NCI-H1694 (cell line): ENCODE data around the gene TREX2.

Experiments
- DNase-seq: peaks from one replicate; lab custom pipeline; 2025; lab: John Stamatoyannopoulos, UW

Gene TREX2

DNA sequence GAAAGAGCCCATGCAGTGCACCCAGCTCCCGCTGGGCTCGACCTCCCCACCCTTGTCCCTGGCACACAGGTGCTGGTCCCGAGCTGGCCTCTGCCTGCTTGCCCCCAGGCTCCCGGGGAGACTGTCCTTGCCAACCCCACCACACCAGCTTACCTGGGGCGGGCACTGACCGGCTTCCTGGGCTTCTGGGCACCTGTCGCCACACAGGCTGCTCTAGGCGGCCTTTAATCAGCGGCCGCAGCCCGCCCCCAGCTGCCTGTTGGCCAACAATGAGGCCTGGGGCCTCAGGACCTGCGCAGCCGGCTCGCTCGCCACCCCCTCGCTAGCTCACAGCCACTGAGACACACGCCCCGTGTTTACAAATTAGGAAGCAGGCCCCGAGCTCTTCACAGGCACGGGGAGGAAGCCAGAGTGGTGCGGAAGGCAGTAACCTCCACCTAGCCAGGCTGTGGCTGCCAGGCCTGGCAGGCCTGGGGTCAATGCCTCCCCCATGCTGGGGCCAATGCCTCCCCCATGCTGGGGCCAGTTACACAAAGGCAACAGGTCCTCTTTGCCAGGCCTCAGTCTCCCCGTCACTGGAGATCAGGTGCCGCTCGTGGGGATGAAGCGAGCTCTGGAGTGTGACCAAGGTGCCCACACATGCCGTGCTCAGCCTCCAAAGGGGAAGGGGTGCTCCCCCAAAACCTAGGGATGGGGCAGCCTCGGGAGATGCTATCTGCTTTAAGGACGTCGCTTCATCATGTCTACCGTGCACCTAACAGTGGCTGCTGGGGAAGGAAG is at the start of gene TREX2:
Gene TREX2, minus strand, starts transcription at position 201 of the 780 bp plus-strand sequence. CDS start 626 bp downstream, outside the sequence.
- no peak for DNase-seq

- peak; percentile 57 for DNase-seq
These were observed 49.5 kb upstream of the TREX2 start for GRCh38 chrX:153495362-153495751.

- DNase-seq: peak; percentile 57
These were observed 48.9 kb upstream of the TREX2 start, which contains the start of gene BGN for GRCh38 chrX:153494541-153495361. BGN (plus strand) TSS chrX:153494980; CDS start chrX:153504632, 9,652 bp downstream.

DNA sequence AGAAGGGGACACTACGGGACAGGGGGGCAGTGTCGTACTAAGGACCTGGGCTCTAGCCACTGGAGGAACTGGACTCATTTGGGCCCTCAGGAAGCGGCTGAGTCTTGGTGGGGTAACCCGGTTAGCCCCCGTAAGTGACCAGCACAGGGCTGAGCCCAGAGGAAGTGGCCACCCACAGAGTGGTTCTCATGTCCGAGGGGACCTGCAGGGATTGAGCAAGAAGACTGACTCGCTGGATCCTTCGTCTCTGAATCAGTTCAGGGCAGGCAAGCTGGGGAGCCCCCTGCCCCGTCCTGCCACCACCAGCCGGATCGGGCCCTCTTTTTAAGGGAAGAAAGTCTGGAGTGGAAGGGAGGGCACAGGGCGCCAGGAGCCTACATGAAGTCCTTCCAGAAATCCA is 48.2 kb upstream of the TREX2 start:
- DNase-seq: no peak

DNA sequence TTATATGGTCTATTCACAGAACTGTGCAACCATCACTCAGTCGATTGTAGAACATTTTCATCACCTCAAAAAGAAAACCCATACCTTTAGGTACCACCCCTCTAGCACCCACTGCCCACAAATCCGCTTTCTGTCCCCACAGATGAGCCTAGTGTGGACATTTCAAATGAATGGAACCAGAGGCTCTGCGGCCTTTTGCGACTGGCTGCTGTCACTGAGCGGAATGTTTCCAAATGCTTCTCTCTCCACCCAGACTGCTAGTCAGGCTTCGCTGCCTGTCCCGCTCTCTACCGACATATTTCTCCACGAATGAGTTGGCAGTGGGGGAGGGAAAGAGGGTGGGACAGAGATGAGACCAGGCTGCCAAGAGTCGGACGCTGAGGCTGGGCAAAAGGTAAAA is 47.2 kb upstream of the TREX2 start:
- no peak for DNase-seq

GRCh38 chrX:153492543-153492942 is 46.7 kb upstream of the TREX2 start:
- DNase-seq: no peak

- DNase-seq: no peak
These were observed 46.1 kb upstream of the TREX2 start for GRCh38 chrX:153491918-153492317.

DNA sequence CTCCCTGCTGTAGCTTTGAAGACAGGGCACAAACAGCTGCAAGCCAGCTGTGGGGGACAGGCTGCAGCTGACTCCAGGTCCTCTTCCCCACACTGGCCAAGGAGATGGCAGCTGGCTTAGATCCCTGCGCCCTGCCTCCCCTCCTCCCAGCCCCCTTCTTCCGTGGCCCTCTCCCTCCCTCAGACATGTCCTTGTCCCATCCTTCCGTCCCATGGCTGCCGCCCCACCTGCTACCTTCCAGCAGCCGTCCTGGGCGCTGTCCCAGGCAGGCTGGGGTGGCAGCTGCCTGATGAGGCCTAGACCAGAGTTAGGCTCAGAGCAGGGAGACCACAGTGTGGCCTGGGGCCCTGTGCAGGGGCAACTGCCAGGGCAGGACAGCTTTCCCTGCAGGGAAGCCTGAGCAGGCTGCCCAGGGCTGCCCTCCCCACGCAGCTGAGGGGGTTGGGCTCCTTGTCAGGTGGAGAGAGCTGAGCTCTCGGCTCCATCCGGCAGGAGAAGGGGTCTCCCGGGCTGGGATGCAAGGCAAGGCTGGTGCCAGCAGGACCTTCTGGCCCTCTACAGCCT is 45.6 kb upstream of the TREX2 start:
- no peak for DNase-seq

DNA sequence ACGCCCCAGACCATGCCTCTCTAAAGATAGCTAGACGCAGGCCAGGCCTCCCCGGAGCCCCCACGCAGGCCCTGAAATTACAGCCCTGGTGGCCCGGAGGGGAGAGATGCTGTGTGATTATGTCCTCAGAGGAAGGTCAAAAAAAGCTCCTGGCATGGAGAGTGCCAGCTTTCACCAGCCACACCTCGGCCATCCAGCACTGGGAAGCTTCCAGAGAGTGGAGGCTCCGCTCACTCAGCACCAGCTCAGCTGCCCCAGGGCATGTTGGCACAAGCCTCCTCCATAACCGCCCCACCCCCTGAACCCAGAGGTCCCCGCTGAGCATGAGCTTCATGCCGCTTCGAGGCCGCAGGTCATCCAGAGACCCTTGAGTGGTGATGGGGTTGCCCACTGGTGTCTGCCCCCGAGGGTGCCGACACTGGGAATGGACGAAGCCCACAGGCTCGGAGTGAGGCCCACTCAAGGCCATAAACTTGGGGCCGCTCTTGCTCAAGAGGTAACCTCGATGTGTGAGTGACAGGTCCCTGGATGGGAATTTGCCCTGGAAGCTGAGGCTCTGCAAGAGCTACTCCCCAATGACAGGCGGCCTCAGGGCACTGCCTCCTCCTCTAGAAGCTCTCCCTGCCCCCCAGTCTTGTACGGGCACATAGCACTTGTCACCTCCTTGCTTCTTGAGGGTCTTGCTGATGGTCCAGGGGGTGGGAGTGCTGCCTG is 44.5 kb upstream of the TREX2 start:
- no peak for DNase-seq

DNA sequence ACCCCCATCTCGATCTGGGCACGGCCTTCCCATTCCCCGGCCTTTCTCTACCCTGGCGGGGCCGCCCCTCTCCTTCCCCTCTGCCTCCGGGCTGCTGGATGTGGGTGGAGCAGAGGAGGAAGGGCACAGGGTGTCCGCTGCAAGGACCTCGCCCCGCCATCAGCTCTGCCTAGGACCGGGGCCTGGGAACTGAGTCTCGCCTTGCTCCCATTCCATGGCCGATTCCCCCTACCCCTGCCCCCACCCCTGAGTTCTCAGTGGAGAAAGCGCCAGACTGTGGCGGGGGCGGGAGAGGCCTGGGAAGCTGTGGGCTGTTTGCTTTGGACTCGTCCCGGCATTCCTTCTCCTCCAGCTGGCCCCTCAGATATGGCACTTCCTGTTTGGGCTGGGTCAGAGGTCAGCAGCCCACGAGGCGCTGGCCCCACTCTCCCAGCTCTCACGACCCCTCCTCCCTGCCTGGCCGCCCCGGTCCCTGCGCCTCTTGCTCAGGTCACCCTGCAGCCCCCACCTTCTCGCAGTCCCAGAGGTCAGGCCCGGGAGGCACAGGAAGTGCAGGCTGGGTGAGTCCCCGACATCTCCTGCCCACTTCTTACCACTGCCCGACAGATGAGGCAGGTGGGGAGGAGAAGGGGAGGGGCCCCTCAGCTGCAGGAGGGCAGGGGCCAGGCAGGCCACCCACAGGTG is 42.5 kb upstream of the TREX2 start:
- DNase-seq: no peak

DNA sequence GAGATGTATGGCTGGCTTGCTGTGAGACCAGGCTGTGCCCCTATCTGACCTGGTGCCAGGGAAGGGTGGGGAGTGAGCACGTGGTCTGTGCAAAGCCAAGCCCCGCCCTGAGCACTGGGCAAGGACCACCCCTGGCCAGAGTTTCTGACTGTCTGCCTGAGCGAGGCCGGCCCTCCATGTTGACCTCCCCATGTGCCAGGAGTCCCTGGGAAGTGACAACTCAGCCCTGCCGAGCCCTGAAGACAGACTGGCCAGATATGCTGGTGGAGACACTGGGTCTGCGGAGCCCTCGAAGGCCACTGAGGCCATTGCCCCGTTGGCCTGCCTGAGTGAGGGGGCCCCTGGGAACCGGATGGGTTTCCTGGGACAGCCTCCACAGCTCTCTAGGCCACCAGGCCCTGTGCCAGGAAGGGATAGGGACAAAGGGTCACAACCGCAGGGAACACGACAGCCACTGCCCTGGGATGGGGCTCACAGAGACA is 41.8 kb upstream of the TREX2 start:
- no peak for DNase-seq

- DNase-seq: no peak
These were observed 40.3 kb upstream of the TREX2 start for GRCh38 chrX:153486171-153486570.

GRCh38 chrX:153485396-153486080 is 39.7 kb upstream of the TREX2 start:
- DNase-seq: no peak

DNA sequence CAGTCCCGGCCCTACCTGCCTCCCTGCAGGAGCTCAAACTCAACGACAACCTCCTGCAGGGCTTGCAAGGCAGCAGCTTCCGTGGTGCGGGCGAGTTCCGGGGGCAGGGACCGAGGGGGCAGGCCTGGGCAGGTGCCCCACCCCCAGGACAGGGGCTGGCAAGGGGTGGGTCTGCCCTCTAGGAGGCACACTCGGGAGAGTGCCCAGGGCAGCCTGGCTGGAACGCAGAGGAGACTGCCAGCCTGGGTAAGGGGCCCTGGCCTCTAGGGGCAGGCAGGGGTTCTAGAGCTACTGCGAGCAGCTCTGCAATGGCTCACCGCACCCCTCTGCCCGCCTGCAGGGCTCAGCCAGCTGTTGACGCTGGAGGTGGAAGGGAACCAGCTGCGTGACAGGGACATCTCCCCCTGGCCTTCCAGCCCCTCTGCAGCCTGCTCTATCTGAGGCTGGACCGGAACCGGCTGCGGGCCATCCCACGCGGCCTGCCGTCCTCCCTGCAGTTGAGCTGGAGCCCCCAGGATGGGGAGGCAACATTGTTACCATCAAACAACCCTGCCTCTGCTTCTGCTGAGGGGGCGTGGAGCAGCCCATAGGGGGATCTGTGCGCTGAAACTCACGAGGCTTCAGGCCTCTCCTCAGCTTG is 36.6 kb upstream of the TREX2 start:
- DNase-seq: no peak

- no peak for DNase-seq
These were observed 35.2 kb upstream of the TREX2 start for GRCh38 chrX:153481043-153481442.

- no peak for DNase-seq
These were observed 32.9 kb upstream of the TREX2 start for GRCh38 chrX:153478746-153479145.

DNA sequence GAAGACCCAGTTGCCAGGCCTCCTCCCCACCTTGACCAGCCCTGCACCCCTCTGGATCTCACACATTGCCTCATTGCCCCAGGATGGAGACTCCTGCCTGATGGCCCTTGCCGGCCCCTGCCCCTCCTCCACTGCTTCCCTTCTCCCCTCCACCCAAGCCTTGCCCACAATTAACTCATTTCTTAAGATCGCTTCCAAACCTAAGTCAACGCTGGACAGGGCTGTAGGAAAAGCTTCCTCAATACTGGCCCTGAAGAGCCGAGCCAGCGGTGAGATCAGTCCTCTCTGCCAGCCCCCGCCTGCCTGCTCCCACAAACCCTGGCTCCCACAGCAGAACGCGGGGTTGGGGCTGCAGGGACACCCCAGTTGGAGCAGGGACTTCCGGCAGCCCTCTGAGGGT is 32.0 kb upstream of the TREX2 start:
- no peak for DNase-seq

- DNase-seq: no peak
These were observed 31.6 kb upstream of the TREX2 start for GRCh38 chrX:153477364-153477857.

DNA sequence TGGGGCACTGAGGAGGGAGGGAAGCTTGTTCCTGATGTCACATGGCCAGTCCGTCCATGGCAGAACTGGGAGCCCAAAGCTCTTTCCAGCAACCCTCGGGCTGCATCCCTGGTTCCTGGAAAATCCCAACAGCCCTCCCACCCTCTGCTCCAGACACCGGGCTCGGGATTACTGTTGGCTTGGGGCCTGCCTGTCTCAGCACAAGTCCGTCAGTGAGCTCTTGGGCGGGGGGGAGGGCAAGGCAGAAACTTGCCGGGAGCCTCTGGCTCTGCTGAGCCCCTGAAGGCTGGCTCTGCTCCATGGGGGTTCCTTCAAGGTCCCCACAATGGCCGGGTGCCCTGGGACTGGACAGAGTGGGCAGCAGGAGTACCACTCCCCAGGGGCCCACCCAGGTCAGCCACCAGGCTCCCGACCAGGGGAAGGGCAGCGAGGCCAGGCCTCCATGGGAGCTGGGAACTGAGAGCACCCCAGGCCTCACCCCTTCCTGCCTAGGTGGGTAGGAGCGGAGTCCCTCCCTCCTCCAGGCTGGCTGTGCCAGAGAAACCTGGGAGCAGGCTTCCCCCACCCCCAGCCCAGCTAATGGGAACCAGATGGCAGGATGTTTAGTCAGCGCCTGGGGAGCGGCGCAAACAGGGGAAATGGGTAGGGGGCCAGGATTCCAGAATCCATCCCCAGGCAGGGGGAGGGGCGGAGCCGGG is 31.0 kb upstream of the TREX2 start:
- peak; percentile 81 for DNase-seq
